ENCODE measurements around the gene EXOG.

DNA sequence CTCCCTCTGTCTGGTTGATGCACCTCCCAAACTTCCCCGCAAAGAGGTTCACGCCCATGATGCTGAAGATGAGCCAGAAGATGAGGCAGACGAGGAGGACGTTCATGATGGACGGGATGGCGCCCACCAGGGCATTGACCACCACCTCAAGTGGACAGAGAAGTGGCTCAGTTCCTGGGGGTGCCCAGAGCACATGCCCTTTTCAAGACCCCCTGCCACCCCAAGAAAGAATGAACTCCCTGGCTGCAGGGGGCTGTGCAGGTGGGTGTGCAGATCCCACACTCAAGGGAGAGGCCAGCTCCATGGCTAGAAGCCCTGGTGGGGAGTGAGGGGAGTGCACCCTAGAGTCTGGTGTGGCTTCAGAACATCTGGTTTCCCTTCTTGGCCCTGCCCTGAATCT, 64.1 kb downstream of the EXOG start:
- no peak for TF ChIP-seq CTCF (IDR thresholded peaks at IDR 0.05)
- TF ChIP-seq POLR2A (IDR thresholded peaks at IDR 0.05), result no peak

Measured in adrenal gland (tissue), 5 donors.